Mononuclear cell (primary cell): ENCODE measurements around the gene RNF167. TPM values are rescaled to one million over a fixed set of nuclear protein-coding genes. Genes with fewer than 3 reads are reported as not detected.
"Not testable (repeated sequence)": the region's sequence is repeated elsewhere in the genome, so short reads cannot be mapped to it uniquely, and the experiment has no call there.

ENCODE experiments used
- H3K27me3 ChIP-seq: 2 replicates; pipeline ENCODE4 v1.6.0; 2011; ENCODE audit warnings: low read length, control low read depth; ENCODE audit not compliant: insufficient read depth
- H3K4me1 ChIP-seq: 2 replicates; pipeline ENCODE4 v1.5.1; 2011; ENCODE audit warnings: mild to moderate bottlenecking, low read length, control low read depth; ENCODE audit not compliant: insufficient read depth
- H3K4me3 ChIP-seq: 2 replicates; pipeline ENCODE4 v1.5.1; 2011; ENCODE audit warnings: mild to moderate bottlenecking, low read length, moderate library complexity
- H3K9me3 ChIP-seq: 2 replicates; pipeline ENCODE4 v1.5.1; 2011; ENCODE audit warnings: low read depth, mild to moderate bottlenecking, control low read depth, low read length
- total RNA-seq: library from RNA; depleted of rRNA; stranded (reverse); fragments of >200 nt; gene quantifications from one replicate; pipeline ENCODE4 v1.2.3, GENCODE V29; 2012

RNF167 gene
- total RNA-seq, 1 donor: 19.3 TPM

GRCh38 chr17:4899341-4900230 is 40.5 kb upstream of the RNF167 start, which contains the start of gene C17orf107:
Gene C17orf107, plus strand, starts transcription at chr17:4899536. Its CDS starts 227 bp downstream, at chr17:4899763.
- Histone ChIP-seq H3K4me3 (peak within 1 kb of the TSS; percentile 42), H3K4me1 (peaks cover 53% of the 10 kb centered on the region), H3K9me3 (no peaks in the 10 kb centered on the region)

GRCh38 chr17:4900231-4901107 is 39.6 kb upstream of the RNF167 start:
- Histone ChIP-seq H3K4me3 (peak overlapping the region; percentile 42), H3K9me3 (no peaks in the 10 kb centered on the region), H3K4me1 (peaks cover 53% of the 10 kb centered on the region), H3K27me3 (peaks cover 7% of the 10 kb centered on the region)

More at GRCh38 chr17:4899341-4900230, 40.5 kb upstream of the RNF167 start, which contains the start of gene C17orf107:
- H3K27me3 ChIP-seq: peaks cover 7% of the 10 kb centered on the region

GRCh38 chr17:4901108-4901647 is 38.9 kb upstream of the RNF167 start:
- H3K27me3 ChIP-seq: peaks cover 7% of the 10 kb centered on the region
- no peaks in the 10 kb centered on the region for H3K9me3 ChIP-seq
- peak overlapping the region; percentile 9 for H3K4me3 ChIP-seq
- peaks cover 53% of the 10 kb centered on the region for H3K4me1 ChIP-seq

- no peaks in the 10 kb centered on the region for H3K9me3 ChIP-seq
- H3K4me1 ChIP-seq: peaks cover 53% of the 10 kb centered on the region
- H3K27me3 ChIP-seq: peaks cover 7% of the 10 kb centered on the region
- peak overlapping the region; percentile 9 for H3K4me3 ChIP-seq
These were observed 38.3 kb upstream of the RNF167 start for GRCh38 chr17:4901648-4902344.

- H3K27me3 ChIP-seq: peaks cover 7% of the 10 kb centered on the region
- no peaks in the 10 kb centered on the region for H3K9me3 ChIP-seq
- peaks cover 53% of the 10 kb centered on the region for H3K4me1 ChIP-seq
- no peak overlapping the region for H3K4me3 ChIP-seq
These were observed 37.5 kb upstream of the RNF167 start for GRCh38 chr17:4902540-4902939.

- H3K4me3 ChIP-seq: no peak within 1 kb of the TSS
- no peaks in the 10 kb centered on the region for H3K9me3 ChIP-seq
- H3K27me3 ChIP-seq: peaks cover 7% of the 10 kb centered on the region
- peaks cover 53% of the 10 kb centered on the region for H3K4me1 ChIP-seq
These were observed 36.8 kb upstream of the RNF167 start, which contains the start of gene CHRNE for GRCh38 chr17:4903051-4903818. Gene CHRNE, minus strand, starts transcription at chr17:4903098. Its CDS starts 35 bp downstream, at chr17:4903063.

- not testable (repeated sequence) for H3K9me3 ChIP-seq, H3K27me3 ChIP-seq, H3K4me3 ChIP-seq
- H3K4me1 ChIP-seq: peaks cover 33% of the 10 kb centered on the region
These were observed 33.4 kb upstream of the RNF167 start for GRCh38 chr17:4906642-4907041.

GRCh38 chr17:4908301-4908700 is 31.8 kb upstream of the RNF167 start:
- Histone ChIP-seq H3K4me1 (peaks cover 16% of the 10 kb centered on the region), H3K4me3 (no peak overlapping the region), H3K27me3 (no peaks in the 10 kb centered on the region), H3K9me3 (no peaks in the 10 kb centered on the region)

GRCh38 chr17:4908711-4909496 is 31.2 kb upstream of the RNF167 start:
- peaks cover 11% of the 10 kb centered on the region for H3K4me1 ChIP-seq
- H3K9me3 ChIP-seq: no peaks in the 10 kb centered on the region
- no peaks in the 10 kb centered on the region for H3K27me3 ChIP-seq
- H3K4me3 ChIP-seq: no peak overlapping the region

GRCh38 chr17:4913994-4914393 is 26.1 kb upstream of the RNF167 start:
- H3K4me3 ChIP-seq: no peak overlapping the region
- H3K9me3 ChIP-seq: no peaks in the 10 kb centered on the region
- H3K27me3 ChIP-seq: no peaks in the 10 kb centered on the region
- H3K4me1 ChIP-seq: peaks cover 5% of the 10 kb centered on the region

- H3K4me1 ChIP-seq, H3K27me3 ChIP-seq, H3K4me3 ChIP-seq, H3K9me3 ChIP-seq: not testable (repeated sequence)
These were observed 25.5 kb upstream of the RNF167 start for GRCh38 chr17:4914551-4914950.

- no peaks in the 10 kb centered on the region for H3K9me3 ChIP-seq
- H3K4me3 ChIP-seq: no peak overlapping the region
- no peaks in the 10 kb centered on the region for H3K27me3 ChIP-seq
- peaks cover 15% of the 10 kb centered on the region for H3K4me1 ChIP-seq
These were observed 20.5 kb upstream of the RNF167 start for GRCh38 chr17:4919511-4920047.
